DOHH2 (cell line): ENCODE measurements around the gene PDE6B.
"Not testable (repeated sequence)": the region's sequence is repeated elsewhere in the genome, so short reads cannot be mapped to it uniquely, and the experiment has no call there.

Experiments used
- H3F3A ChIP-seq: fragments of 200-600 bp; sonication (generic), shearing (Covaris generic); 2 replicates; pipeline ENCODE4 v1.6.0; 2016; ENCODE audit warnings: antibody characterized with exemption, mild to moderate bottlenecking; ENCODE audit not compliant: control insufficient read depth, insufficient read depth
- H3K27ac ChIP-seq: fragments of 200-600 bp; sonication (generic); 2 replicates; pipeline ENCODE4 v1.5.1; 2014; ENCODE audit warnings: low read depth, mild to moderate bottlenecking, low read length, moderate library complexity
- H3K27me3 ChIP-seq: fragments of 200-600 bp; sonication (generic); 2 replicates; pipeline ENCODE4 v1.6.1; 2014; ENCODE audit warnings: mild to moderate bottlenecking, low read length, mixed read lengths; ENCODE audit not compliant: control insufficient read depth
- H3K36me3 ChIP-seq: fragments of 200-600 bp; sonication (generic); 2 replicates; pipeline ENCODE4 v1.6.1; 2014; ENCODE audit warnings: mild to moderate bottlenecking, low read length, moderate library complexity, mixed read lengths; ENCODE audit not compliant: control insufficient read depth
- H3K4me1 ChIP-seq: fragments of 200-600 bp; sonication (generic); 2 replicates; pipeline ENCODE4 v1.6.1; 2014; ENCODE audit warnings: mild to moderate bottlenecking, low read length, mixed read lengths; ENCODE audit not compliant: control insufficient read depth
- H3K4me2 ChIP-seq: fragments of 200-600 bp; sonication (generic); 2 replicates; pipeline ENCODE4 v1.6.0; 2014; ENCODE audit warnings: mild to moderate bottlenecking, low read length, moderate library complexity
- H3K4me3 ChIP-seq: fragments of 200-600 bp; sonication (generic); 2 replicates; pipeline ENCODE4 v1.5.1; 2014; ENCODE audit warnings: mild to moderate bottlenecking, low read length, mixed read lengths
- H3K79me2 ChIP-seq: fragments of 200-600 bp; sonication (generic); 2 replicates; pipeline ENCODE4 v1.6.1; 2014; ENCODE audit warnings: mild to moderate bottlenecking, low read length, mixed read lengths; ENCODE audit not compliant: control insufficient read depth
- H3K9me2 ChIP-seq: fragments of 200-600 bp; sonication (generic); replicated peaks from 2 replicates; pipeline ENCODE4 v1.6.1; 2014; ENCODE audit warnings: mild to moderate bottlenecking, low read length, mixed read lengths; ENCODE audit not compliant: control insufficient read depth
- H3K9me3 ChIP-seq: fragments of 200-600 bp; sonication (generic); 2 replicates; pipeline ENCODE4 v1.6.1; 2014; ENCODE audit warnings: antibody characterized with exemption, low read length, mixed read lengths; ENCODE audit not compliant: control insufficient read depth, insufficient read depth
- H4K20me1 ChIP-seq: fragments of 200-600 bp; sonication (generic); 2 replicates; pipeline ENCODE4 v1.6.0; 2014; ENCODE audit warnings: low read depth, mild to moderate bottlenecking, antibody characterized with exemption, low read length, moderate library complexity; ENCODE audit not compliant: control insufficient read depth, insufficient read depth
- CTCF ChIP-seq: fragments of 200-600 bp; sonication (generic); IDR thresholded peaks from one replicate; pipeline ENCODE4 v1.5.1; 2014; ENCODE audit warnings: antibody characterized with exemption, mild to moderate bottlenecking, low read depth, low read length; ENCODE audit not compliant: poor library complexity, severe bottlenecking
- EZH2phosphoT487 ChIP-seq: fragments of 200-600 bp; sonication (generic); IDR thresholded peaks from 2 replicates; pipeline ENCODE4 v1.6.1; 2017; ENCODE audit warnings: borderline replicate concordance, mild to moderate bottlenecking, antibody characterized with exemption, low read length, moderate library complexity, mixed read lengths

Gene PDE6B

DNA sequence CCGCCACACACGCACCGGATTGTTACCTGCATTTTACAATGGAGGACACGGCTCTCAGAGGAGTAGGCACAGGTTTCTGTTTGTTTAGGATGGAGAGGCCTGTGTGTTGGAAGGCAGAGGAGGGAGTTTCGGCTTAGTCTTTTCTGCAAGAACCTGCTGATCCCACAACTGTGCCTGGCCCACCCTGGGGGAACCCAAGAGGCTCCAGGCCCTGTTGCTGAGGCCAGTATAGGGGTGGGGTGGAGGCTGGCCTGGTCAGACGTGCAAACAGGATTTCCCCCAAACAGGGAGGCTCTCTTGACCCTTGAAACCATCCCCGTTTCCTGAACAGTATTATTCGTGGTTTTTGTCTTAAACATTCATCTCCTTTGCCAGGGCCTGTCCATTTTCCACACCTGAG lies 64.3 kb downstream of the PDE6B start:
- H3K9me3 ChIP-seq: no peaks in the 10 kb centered on the region
- no peak overlapping the region for H3K4me3 ChIP-seq
- no peaks in the 10 kb centered on the region for H3F3A ChIP-seq
- H3K4me2 ChIP-seq: no peak overlapping the region
- no peaks in the 10 kb centered on the region for H3K9me2 ChIP-seq
- H3K4me1 ChIP-seq: peaks cover 6% of the 10 kb centered on the region; the same call in 1 of the 2 replicates
- H3K27me3 ChIP-seq: no peaks in the 10 kb centered on the region
- H3K36me3 ChIP-seq: no peaks in the 10 kb centered on the region
- no peaks in the 10 kb centered on the region for H3K79me2 ChIP-seq
- H4K20me1 ChIP-seq: no peaks in the 10 kb centered on the region
- H3K27ac ChIP-seq: no peak overlapping the region
- TF ChIP-seq CTCF (no peak), EZH2phosphoT487 (no peak)

- H3K4me3 ChIP-seq: no peak overlapping the region
- no peak overlapping the region for H3K27ac ChIP-seq
- no peaks in the 10 kb centered on the region for H4K20me1 ChIP-seq
- TF ChIP-seq CTCF (no peak), EZH2phosphoT487 (no peak)
- no peaks in the 10 kb centered on the region for H3K9me2 ChIP-seq
- H3K9me3 ChIP-seq: no peaks in the 10 kb centered on the region
- no peaks in the 10 kb centered on the region for H3K79me2 ChIP-seq
- no peaks in the 10 kb centered on the region for H3K36me3 ChIP-seq
- peaks cover 20% of the 10 kb centered on the region for H3K4me1 ChIP-seq
- 0 out of 2 replicates have a peak, but pooled peaks cover 3% of the 10 kb centered on the region for H3F3A ChIP-seq
- H3K27me3 ChIP-seq: no peaks in the 10 kb centered on the region
- H3K4me2 ChIP-seq: no peak overlapping the region
Observed at GRCh38 chr4:692771-693554, 67.6 kb downstream of the PDE6B start.

GRCh38 chr4:694341-694940 lies 69.1 kb downstream of the PDE6B start:
- H3K79me2 ChIP-seq, H3K9me3 ChIP-seq, H3K36me3 ChIP-seq, H3K27me3 ChIP-seq, H3K27ac ChIP-seq, H4K20me1 ChIP-seq, H3K4me3 ChIP-seq, H3K9me2 ChIP-seq, H3F3A ChIP-seq, H3K4me2 ChIP-seq: not testable (repeated sequence)
- H3K4me1 ChIP-seq: peaks cover 33% of the 10 kb centered on the region
